ENCODE measurements around the gene TBC1D10A.

TBC1D10A gene

GRCh38 chr22:30270832-30271231 is 55.9 kb downstream of the TBC1D10A start:
- no peak for TF ChIP-seq CTCF (IDR thresholded peaks at IDR 0.05; ENCODE audit: low read depth, low read length)
- no peak overlapping the region for H3K4me3 ChIP-seq (ENCODE audit: low read depth, low read length)

DNA sequence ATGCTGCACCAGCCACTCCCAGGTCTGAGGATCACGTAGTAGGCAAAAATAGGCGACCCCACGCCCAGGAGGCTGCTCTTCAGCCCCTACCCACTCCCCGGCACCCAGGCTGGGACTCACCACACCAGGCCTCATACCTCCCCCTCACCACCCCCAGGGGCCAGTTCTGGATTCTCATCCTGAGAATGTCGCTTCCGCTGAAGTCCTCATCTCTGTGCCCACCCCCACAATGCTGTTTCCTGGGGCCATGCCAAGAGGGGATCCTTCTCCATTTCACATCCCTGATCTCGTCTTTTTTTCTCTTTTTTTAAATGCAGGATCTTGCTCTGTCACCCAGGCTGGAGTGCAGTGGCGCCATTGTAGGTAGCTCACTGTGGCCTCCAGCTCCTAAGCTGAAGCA is 58.4 kb downstream of the TBC1D10A start:
- no peak for TF ChIP-seq CTCF (IDR thresholded peaks at IDR 0.05; ENCODE audit: low read depth, low read length)
- H3K4me3 ChIP-seq (ENCODE audit: low read depth, low read length) = no peak overlapping the region

DNA sequence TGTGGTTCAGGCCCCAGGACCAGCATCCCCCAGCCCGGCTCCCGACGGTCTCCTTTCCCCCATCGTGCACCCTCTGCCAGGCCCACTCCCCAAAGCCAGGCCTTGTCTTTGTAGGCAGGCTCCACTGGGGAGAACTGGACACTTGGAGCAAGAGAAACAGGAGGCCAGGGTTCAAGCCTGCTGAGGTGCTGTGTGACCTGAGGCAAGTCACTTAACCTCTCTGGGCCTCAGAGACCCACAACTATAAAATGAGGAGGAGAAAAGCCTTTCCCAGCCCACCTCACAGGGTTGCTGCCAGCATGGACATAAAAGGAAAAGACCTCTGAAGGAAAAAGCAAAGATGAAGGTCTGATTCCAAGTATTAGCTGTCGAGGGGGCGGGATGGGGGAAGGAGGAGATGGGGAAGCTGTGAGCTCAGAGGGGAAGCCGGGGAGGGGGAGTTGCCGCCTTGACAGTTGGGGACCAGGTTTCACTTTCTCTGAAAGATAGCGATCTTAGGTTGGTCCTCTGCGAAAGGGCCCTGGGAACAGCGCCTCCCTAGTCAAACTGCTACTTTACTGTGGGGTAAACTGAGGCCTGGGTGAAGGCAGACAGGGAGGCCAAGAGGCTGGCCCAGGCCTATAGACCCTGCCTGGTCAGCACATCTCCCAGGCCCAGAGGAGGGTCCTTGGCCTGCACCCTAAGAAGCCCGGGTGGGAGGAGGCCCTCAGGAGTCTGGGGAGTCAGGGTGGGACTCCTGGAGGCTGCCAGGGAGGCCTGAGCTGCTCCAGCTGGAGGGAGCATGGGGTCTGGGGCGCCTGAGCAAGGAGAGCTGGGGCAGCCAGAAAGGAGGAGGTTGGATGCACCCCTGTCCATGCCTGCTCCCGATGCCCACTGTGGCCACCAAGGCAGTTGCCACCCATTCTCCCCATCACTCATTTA is 59.1 kb downstream of the TBC1D10A start:
- no peak overlapping the region for H3K4me3 ChIP-seq (ENCODE audit: low read depth, low read length)

GRCh38 chr22:30266445-30267381 is 60.0 kb downstream of the TBC1D10A start, which contains the start of gene OSM:
Gene OSM (minus strand): TSS chr22:30266851. CDS start chr22:30266799, 52 bp downstream.
- TF ChIP-seq CTCF (IDR thresholded peaks at IDR 0.05; ENCODE audit: low read depth, low read length) = no peak
- H3K4me3 ChIP-seq (ENCODE audit: low read depth, low read length) = no peak within 1 kb of the TSS

More for the DNA sequence above, 59.1 kb downstream of the TBC1D10A start:
- no peak for TF ChIP-seq CTCF (IDR thresholded peaks at IDR 0.05; ENCODE audit: low read depth, low read length)

GRCh38 chr22:30265823-30266444 is 60.8 kb downstream of the TBC1D10A start:
- no peak for TF ChIP-seq CTCF (IDR thresholded peaks at IDR 0.05; ENCODE audit: low read depth, low read length)
- H3K4me3 ChIP-seq (ENCODE audit: low read depth, low read length) = no peak overlapping the region

DNA sequence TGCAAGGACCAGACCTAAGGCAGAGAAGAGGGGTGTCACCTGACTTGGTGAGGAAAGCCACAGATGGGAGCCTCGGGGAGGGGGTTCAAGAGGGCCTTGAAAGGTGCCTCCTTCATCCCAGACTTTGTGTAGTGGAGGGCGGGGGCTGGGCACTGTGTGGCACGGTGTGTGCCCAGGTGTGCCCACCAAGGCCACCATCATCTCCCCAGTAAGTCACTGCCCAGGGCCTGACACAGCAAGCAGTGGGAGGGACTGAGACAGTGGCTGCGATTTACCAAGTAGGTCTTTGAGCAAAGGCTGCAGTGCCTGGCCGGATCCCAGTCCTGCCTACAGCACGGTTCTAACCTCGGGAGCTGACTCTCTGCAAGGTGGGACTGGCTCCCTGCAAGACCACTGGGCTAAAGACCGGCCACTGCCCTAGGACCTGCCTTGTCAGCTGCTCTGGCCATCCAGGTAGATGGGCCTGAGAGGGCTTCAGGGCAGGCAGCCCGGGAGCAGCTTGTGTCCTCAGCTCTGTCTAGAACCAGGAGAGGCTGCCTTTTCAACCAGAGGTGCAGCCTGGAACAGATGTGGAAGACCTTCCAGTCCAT is 61.5 kb downstream of the TBC1D10A start:
- H3K4me3 ChIP-seq (ENCODE audit: low read depth, low read length) = no peak overlapping the region
- TF ChIP-seq CTCF (IDR thresholded peaks at IDR 0.05; ENCODE audit: low read depth, low read length) = no peak

Data from WI38 (cell line).